Measurements from ENCODE around the gene COG3. TPM values are rescaled to one million over a fixed set of nuclear protein-coding genes. Genes with fewer than 3 reads are reported as not detected.

COG3 gene
- total and polyA plus RNA-seq, 2 of the 13 experiments (the other 11 are each of a cell fraction or from before 2014, with no cell fraction given) = 37.8 to 47.5 TPM

GRCh38 chr13:45439008-45439407 is 25.7 kb upstream of the COG3 start:
- BruUV-seq (replicated peaks) = no TSS peak
- Histone ChIP-seq H3K9me3 (ENCODE audit: low read length) (no peaks in the 10 kb centered on the region), H3K27ac (ENCODE audit: extremely low read length, insufficient read depth, low read length) (no peak overlapping the region), H4K20me1 (ENCODE audit: insufficient read depth, low read length) (no peaks in the 10 kb centered on the region), H3K4me3 (replicated peaks in 1 of 3; ENCODE audit: insufficient read depth in 1 of 3, low read depth in 2 of 3, low read length in 3 of 3) (no peak overlapping the region), H3K4me1 (ENCODE audit: insufficient read depth, low read length) (peaks cover 92% of the 10 kb centered on the region), H3K79me2 (ENCODE audit: insufficient read depth, low read length) (no peaks in the 10 kb centered on the region), H2AFZ (ENCODE audit: low read length) (no peak overlapping the region), H3K4me2 (ENCODE audit: low read depth, low read length) (no peak overlapping the region), H3K36me3 (replicated peaks in 1 of 2; ENCODE audit: control insufficient read depth in 1 of 2, insufficient read depth in 2 of 2, low read length in 2 of 2) (no peaks in the 10 kb centered on the region), H3K9ac (ENCODE audit: insufficient read depth, low read depth, low read length) (no peak overlapping the region), H3K27me3 (ENCODE audit: control insufficient read depth in 1 of 2, insufficient read depth in 2 of 2, low read length in 2 of 2) (no peaks in the 10 kb centered on the region)
- ATAC-seq (no peak), FAIRE-seq (no peak), DNase-seq (ENCODE audit: low spot score) (no peak)
- POLR2A ChIA-PET = interaction anchor here (1.4 to 1.7 kb wide), 2 partner anchors 8 to 97 kb away, joined by 5 read pairs; partner anchors contain the start of gene TPT1
- intact Hi-C loops (cut with micrococcal nuclease; ENCODE audit: unreplicated experiment) (no loop called here), in situ Hi-C loops (cut with HindIII; ENCODE audit: extremely low pct_ligation_motif_present, low pct_unique_long_range_greater_than_20kb) (no loop called here)
- TF ChIP-seq ATF7-NPFF (CRISPR knock-in tag; IDR thresholded peaks at IDR 0.05; ENCODE audit: low read depth) (no peak), NFIB (CRISPR knock-in tag; IDR thresholded peaks at IDR 0.05; ENCODE audit: borderline replicate concordance) (no peak), ZNF773 (CRISPR knock-in tag; IDR thresholded peaks at IDR 0.05; ENCODE audit: borderline replicate concordance) (no peak), ZNF800 (CRISPR knock-in tag; IDR thresholded peaks at IDR 0.05) (no peak), PBX2 (CRISPR knock-in tag; IDR thresholded peaks at IDR 0.05) (no peak), NKX3-1 (CRISPR knock-in tag; IDR thresholded peaks at IDR 0.05) (no peak), ZBTB10 (CRISPR knock-in tag; IDR thresholded peaks at IDR 0.05; ENCODE audit: borderline replicate concordance) (no peak), PLSCR1 (CRISPR knock-in tag; IDR thresholded peaks at IDR 0.05; ENCODE audit: borderline replicate concordance) (no peak)
- 90% methylated on average over 4 of the region's 4 CpGs for WGBS (ENCODE audit: low lambda C conversion rate)
- CTCF ChIA-PET (ENCODE audit: low intra/inter-chr PET ratio, low total read pairs) = no interaction called here
